GM21381 (cell line): ENCODE data around the gene GPR108.

ENCODE experiments used
- ATAC-seq: cut with Tn5 transposase; IDR thresholded peaks from one replicate; pipeline ENCODE4 v1.9.1; 2021; ENCODE audit warnings: mild to moderate bottlenecking, moderate library complexity; ENCODE audit not compliant: unreplicated experiment

Gene GPR108

DNA sequence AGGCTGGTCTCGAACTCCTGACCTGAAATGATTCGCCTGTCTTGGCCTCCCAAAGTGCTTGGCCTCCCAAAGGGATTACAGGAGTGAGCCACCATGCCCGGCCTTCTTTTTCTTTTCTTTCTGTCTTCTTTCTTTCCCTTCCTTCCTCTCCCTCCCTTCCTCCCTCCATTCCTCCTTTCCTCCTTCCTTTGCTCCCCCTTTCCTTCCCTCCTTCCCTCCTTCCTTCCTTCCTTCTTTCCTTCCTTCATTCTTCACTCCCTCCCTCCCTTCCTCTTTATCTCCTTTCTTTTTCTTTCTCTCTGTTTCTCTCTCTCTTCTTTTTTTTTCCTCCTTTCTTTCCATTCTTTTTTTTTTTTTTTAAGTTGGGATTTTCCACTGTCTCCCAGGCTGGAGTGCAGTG lies 29.0 kb downstream of the GPR108 start:
- ATAC-seq: no peak

DNA sequence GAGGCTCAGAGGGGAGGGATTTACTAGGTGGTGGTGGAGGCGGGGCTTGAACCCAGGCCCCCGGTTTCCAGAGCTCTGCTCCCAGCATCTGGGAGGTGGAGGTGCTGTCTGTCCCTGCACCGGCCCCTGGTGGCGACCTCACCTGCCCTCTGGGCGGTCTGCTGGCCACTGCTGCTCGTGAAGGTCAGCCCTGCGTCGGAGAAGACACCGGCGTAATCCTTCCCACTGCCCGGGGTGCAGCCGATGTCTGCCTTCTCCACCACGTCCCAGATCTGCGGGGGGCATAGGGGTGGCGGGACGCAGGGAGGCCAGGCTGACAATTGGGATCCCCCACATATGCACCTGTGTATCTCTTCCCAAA lies 29.7 kb downstream of the GPR108 start:
- no peak for ATAC-seq

DNA sequence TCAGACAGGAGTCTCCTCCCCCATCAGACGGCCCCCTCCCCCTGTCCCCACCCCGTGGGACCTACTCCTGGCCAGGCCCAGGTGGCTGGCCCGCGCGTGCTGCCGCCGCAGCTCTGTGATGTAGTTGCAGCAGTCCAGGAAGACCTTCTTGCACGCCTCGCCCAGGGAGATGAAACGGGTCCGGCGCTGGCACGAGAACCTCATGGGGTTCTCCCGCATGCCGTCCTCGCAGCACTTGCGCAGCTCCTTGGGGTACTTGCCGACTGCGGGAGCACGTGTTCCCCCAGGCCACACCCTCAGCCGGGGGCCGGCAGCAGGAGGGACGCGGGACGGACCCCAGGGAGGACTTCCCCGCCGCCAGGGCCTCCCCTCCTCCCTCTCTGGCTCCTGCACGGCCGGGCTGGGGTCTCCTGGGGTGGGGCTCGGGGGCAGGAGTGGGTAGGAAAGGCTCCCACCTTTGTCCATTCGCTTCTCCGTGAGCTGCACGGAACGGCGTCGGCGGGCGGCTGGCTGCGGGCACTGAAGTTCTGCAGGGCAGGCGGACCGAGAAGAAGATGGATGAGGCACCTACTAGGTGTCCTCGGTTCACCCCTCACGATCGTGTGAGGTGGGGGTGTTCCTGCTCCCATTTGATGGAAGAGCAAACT lies 30.2 kb downstream of the GPR108 start:
- no peak for ATAC-seq

DNA sequence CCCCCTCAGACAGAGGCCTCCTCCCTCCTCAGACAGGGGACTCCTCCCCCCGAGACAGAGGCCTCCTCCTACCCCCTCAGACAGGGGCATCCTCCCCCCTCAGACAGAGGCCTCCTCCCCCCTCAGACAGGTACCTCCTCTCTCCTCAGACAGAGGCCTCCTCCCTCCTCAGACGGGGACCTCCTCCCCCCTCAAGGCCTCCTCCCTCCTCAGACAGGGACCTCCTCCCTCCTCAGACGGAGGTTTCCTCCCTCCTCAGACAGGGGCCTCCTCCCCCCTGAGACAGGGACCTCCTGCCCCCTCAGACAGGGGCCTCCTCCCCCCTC lies 30.8 kb downstream of the GPR108 start:
- ATAC-seq: no peak

DNA sequence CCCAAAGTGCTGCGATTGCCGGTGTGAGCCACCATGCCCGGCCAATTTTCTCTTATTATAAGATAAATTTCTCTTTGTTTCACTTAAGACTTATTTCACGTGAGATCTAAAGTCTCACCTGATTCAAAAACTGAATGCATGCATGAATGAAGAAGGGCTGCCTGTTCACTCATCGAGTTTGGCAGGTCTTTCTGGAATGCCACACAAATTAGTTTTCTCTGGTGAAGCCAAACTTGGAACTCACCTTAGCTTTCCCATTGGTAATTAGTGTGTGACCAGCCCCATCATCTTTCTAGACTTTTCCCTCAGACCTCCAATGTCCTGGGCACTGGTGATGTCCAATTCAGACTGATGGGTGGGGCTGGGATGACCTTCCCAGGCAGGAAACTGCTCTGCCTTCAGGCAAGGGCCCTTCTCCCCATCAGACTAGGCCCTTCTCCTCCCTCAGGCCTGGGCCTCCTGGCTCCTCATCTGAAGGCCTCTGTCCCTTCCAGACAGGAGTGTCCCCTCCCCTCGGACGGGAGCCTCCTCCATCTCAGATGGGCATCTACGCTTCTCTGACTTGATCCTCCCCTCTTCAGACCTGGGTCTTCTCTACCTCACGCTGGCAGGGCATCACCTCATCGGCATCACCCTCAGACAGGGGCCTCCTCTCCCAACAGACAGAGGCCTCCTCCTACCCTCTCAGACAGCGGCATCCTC lies 31.3 kb downstream of the GPR108 start:
- ATAC-seq: no peak

GRCh38 chr19:6700586-6701316 lies 36.6 kb downstream of the GPR108 start:
- ATAC-seq: no peak

DNA sequence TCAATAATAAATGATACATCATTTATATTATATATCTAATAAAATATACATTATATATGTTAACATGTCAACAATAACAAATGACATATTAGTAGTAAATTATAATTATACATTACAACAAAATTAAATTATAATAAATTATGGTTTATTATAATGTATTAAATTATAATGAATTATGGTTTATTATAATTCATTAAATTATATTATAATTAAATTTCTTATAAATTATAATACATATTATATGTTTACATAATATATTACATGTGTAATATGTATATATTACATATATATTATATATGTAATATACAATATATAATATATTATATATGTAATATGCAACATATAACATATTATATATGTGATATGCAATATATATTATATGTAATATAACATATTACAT lies 37.4 kb downstream of the GPR108 start:
- ATAC-seq: no peak

GRCh38 chr19:6697291-6697690 lies 40.1 kb downstream of the GPR108 start:
- no peak for ATAC-seq

GRCh38 chr19:6696239-6696820 lies 41.0 kb downstream of the GPR108 start:
- ATAC-seq: no peak

DNA sequence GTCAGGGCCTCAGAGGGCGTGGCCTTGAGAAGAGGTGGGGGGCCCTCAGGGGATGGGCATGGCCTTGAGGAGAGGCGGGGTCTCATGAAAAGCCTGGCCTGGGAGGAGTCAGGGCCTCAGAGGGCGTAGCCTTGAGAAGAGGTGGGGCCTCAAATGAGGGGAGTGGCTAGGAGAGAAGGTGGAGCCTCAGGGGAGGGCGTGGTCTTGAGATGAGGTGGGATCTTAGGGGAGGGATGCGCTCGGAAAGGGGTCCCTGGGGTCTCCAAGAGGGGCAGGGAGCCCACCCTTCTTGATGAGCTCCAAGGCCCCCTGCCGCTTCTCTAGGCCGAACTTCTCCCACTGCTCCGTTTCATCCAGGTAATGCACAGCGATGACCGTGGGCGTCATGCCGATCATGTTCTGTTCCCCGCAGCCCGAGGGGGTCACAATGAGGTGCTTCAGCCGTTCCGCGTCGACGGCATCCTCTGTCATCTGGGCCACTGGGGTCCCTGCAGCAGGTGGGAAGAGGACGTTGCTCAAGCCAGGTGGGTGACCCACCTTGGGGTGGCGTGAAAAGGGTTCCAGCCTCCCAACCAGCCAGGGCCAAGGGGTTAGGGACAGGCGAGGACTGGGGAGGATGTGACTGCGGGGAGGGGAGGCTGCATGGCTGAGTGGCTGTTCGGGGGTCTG lies 43.1 kb downstream of the GPR108 start:
- ATAC-seq: no peak

DNA sequence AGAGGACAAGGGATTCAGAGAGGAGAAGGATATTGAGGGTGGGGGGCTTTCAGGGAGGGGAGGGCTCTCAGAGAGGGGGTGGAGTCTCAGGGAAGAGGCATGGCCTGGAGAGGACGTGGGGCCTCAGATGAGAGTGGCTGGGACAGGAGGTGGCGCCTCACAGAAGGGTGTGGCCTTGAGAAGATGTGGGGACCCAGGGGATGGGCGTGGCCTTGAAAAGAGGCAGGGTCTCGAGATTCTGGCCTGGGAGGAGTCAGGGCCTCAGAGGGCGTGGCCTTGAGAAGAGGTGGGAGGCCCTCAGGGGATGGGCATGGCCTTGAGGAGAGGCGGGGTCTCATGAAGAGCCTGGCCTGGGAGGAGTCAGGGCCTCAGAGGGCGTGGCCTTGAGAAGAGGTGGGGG lies 43.7 kb downstream of the GPR108 start:
- ATAC-seq: no peak

GRCh38 chr19:6693056-6693471 lies 44.3 kb downstream of the GPR108 start:
- no peak for ATAC-seq

GRCh38 chr19:6692027-6692426 lies 45.4 kb downstream of the GPR108 start:
- no peak for ATAC-seq

DNA sequence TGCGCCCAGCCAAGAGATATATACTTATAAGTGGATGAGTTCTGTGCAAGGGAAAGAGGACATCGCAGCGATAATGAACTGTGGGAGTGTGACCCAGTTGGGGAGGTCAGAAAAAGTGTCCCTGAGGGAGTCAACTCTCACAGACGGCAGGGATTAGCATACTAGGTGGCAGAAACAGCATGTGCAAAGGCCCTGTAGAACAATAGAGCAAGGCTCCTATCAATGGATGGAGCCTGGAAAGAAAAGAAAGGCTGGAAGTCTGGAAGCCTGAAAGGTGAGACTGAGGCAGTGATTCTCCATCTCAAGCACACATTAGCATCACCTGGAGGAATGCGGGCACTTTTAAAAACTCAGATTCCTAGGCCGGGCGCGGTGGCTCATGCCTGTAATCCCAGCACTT lies 46.0 kb downstream of the GPR108 start:
- no peak for ATAC-seq

DNA sequence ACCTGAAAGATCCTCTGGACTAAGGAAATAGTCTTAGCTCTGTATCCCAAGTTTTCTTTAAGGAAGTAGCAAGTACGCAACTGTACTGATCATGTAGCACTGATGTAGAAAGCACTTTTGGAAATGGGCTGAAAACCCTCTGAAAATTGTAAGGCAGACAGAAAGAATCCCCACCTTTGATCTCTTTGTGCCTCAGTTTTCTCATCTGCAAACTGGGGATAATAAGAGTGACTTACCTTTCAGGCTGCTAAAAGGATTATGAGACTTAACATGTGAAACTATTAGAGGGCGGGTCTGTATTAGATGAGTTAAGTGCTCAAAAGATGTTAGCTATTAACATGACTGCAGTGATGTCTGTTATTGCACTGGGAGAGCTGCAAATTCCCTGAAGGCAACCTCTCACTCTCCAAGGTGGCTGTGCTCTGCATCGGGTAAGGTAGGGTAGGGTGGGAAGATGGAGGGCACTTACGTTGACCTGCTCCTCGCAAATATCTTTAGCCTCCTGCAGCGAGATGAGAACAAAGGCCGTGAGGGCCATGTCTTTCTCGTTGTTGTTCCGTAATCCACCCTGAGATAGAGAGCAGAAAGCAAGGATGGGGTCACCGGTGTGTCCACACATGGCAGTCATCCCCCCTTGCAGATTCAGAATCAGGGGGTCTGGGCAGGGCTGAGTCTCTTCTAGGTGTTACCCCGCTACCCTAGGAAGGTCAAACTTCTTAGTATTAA lies 47.1 kb downstream of the GPR108 start:
- ATAC-seq: no peak

DNA sequence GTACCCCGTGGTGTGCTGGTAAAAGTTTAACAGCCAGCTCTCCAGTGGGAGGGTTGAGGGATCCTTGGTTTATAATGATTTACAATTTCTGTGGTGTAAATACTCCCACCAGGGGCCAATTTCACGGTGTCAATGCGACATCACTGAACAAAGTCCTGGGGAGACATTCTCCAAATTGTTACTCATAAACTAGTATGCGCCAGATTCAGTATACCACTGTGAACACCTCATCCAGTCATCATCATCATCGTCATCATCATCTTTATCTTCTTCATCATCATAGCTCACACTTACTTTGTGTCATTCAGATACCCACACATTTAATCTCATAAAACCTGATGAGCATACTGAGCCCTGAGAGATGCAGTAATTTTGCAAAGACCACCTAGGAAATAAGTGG lies 50.3 kb downstream of the GPR108 start:
- ATAC-seq: no peak

DNA sequence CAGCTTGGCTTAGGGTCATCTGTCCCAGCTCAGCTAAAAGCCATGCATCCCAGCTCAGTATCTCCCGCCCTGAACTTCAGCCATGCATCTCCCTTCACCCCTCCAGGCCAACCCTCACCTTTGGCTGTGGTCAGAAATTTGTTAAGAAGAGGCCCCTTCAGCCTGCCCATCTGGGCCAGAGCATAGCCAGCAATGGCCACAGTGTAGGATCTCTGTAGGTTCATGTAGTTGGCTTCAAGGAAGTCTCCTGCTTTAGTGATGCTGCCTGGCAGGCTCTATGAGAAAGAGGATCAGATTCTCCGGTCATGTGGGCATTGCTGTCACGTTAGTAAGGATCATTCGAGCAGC lies 50.8 kb downstream of the GPR108 start:
- ATAC-seq: no peak

DNA sequence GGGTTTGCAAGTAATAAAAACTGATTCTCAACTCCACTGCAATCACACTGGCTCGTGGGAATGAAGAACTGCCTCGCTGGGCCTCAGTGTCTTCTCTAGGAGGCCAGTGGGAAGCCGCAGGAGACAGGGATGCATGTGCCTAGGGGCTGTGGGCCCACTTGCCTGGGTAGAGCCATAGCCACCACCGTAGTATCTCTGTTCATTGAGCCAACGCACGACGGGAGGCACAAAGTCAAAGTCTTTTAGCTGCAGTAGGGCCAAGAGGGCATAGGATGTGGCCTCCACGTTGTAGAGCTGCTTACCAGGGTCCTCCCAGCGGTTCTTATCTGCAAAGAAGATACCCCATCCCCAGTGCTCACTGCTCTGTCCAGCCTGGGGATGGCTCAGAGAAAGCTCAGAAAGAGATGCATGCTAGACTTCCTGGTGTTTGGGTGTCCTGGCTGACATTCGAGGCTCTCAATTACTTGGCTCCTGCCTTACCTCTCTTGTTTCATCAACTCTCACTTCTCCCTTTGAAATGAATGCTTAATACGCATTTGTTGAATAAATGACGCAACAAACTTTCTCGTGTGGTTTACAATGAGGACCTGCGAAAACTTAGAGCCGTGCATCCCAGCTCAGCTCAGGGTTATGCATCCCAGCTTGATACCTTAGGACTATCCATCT lies 51.3 kb downstream of the GPR108 start:
- no peak for ATAC-seq

- ATAC-seq: no peak
These were observed 51.9 kb downstream of the GPR108 start for GRCh38 chr19:6685482-6685881.

GRCh38 chr19:6683971-6684370 lies 53.4 kb downstream of the GPR108 start:
- ATAC-seq: no peak
